HEK293 (cell line): ENCODE measurements around the gene KRT6A.

ENCODE experiments used
- CTCF ChIA-PET: fragments of 350-600 bp; formaldehyde crosslinking; extraction: SDS; loops from one replicate; lab custom pipeline; 2021; ENCODE audit warnings: antibody characterized with exemption; lab: Yijun Ruan, JAX
- POLR2A ChIA-PET: fragments of 300-600 bp; formaldehyde crosslinking; extraction: SDS; loops from one replicate; lab custom pipeline; 2020; ENCODE audit warnings: antibody characterized with exemption, inconsistent platforms; lab: Yijun Ruan, JAX
- H3K27ac ChIP-seq: fragments of 200-500 bp; sonication (Bioruptor generic); 2 replicates; pipeline ENCODE4 v1.5.1; 2014; ENCODE audit warnings: low read depth, low read length, control low read depth, inconsistent platforms; ENCODE audit errors: extremely low read depth
- H3K36me3 ChIP-seq, 2 experiments: fragments of 200-500 bp in 1 of 2; sonication (Bioruptor generic) in 1 of 2; 1 replicate in 1 of 2; 2 replicates in 1 of 2; pipeline ENCODE4 v1.5.1; 2014 to 2017; ENCODE audit warnings: inconsistent platforms in 2 of 2, low read length in 2 of 2; ENCODE audit not compliant: control insufficient read depth in 2 of 2, insufficient read depth in 1 of 2
- H3K4me1 ChIP-seq: fragments of 200-500 bp; sonication (Bioruptor generic); 2 replicates; pipeline ENCODE4 v1.5.1; 2014; ENCODE audit warnings: mild to moderate bottlenecking, low read length, inconsistent platforms; ENCODE audit not compliant: control insufficient read depth, insufficient read depth
- H3K4me3 ChIP-seq: 2 replicates; pipeline ENCODE4 v1.5.1; 2011; ENCODE audit warnings: low read depth, mild to moderate bottlenecking, control low read depth, low read length, moderate library complexity
- H3K9me3 ChIP-seq: fragments of 200-500 bp; sonication (Bioruptor generic); 2 replicates; pipeline ENCODE4 v1.5.1; 2014; ENCODE audit warnings: low read depth, low read length, inconsistent platforms; ENCODE audit not compliant: control insufficient read depth, insufficient read depth
- GLI4 ChIP-seq: fragments of 450-650 bp; formaldehyde crosslinking; IDR thresholded peaks from 2 replicates; pipeline ENCODE4 v1.5.1; 2016; ENCODE audit warnings: missing biosample characterization, missing genetic modification characterization
- GLIS2 ChIP-seq: fragments of 450-650 bp; formaldehyde crosslinking; IDR thresholded peaks from 2 replicates; pipeline ENCODE4 v1.5.1; 2016; ENCODE audit warnings: missing biosample characterization, missing genetic modification characterization
- REPIN1 ChIP-seq: fragments of 450-650 bp; formaldehyde crosslinking; IDR thresholded peaks from 2 replicates; pipeline ENCODE4 v1.5.1; 2017; ENCODE audit warnings: missing biosample characterization, missing genetic modification characterization, low read depth
- SCRT2 ChIP-seq: fragments of 450-650 bp; formaldehyde crosslinking; IDR thresholded peaks from 2 replicates; pipeline ENCODE4 v1.5.1; 2016; ENCODE audit warnings: missing biosample characterization, missing genetic modification characterization
- YY1 ChIP-seq: fragments of 450-650 bp; formaldehyde crosslinking; IDR thresholded peaks from 2 replicates; pipeline ENCODE4 v1.5.1; 2018; ENCODE audit warnings: missing biosample characterization, missing genetic modification characterization
- ZBTB17 ChIP-seq: fragments of 450-650 bp; formaldehyde crosslinking; IDR thresholded peaks from 2 replicates; pipeline ENCODE4 v1.5.1; 2016; ENCODE audit warnings: missing biosample characterization, missing genetic modification characterization
- ZBTB8A ChIP-seq: fragments of 450-650 bp; formaldehyde crosslinking; IDR thresholded peaks from 2 replicates; pipeline ENCODE4 v1.5.1; 2016; ENCODE audit warnings: missing biosample characterization, missing genetic modification characterization
- ZNF114 ChIP-seq: fragments of 450-650 bp; formaldehyde crosslinking; IDR thresholded peaks from 2 replicates; pipeline ENCODE4 v1.5.0; 2017; ENCODE audit warnings: missing biosample characterization, missing genetic modification characterization
- ZNF23 ChIP-seq: fragments of 450-650 bp; formaldehyde crosslinking; IDR thresholded peaks from 2 replicates; pipeline ENCODE4 v1.5.1; 2016; ENCODE audit warnings: missing biosample characterization, missing genetic modification characterization, borderline replicate concordance
- ZNF311 ChIP-seq: fragments of 450-650 bp; formaldehyde crosslinking; IDR thresholded peaks from 2 replicates; pipeline ENCODE4 v1.5.1; 2017; ENCODE audit warnings: missing biosample characterization, missing genetic modification characterization, borderline replicate concordance
- ZNF521 ChIP-seq: fragments of 450-650 bp; formaldehyde crosslinking; IDR thresholded peaks from 2 replicates; pipeline ENCODE4 v1.5.1; 2017; ENCODE audit warnings: missing biosample characterization, mild to moderate bottlenecking, missing genetic modification characterization
- ZNF544 ChIP-seq: fragments of 450-650 bp; formaldehyde crosslinking; IDR thresholded peaks from 2 replicates; pipeline ENCODE4 v1.5.0; 2017; ENCODE audit warnings: missing biosample characterization, missing genetic modification characterization
- ZNF624 ChIP-seq: fragments of 450-650 bp; formaldehyde crosslinking; IDR thresholded peaks from 2 replicates; pipeline ENCODE4 v1.5.1; 2017; ENCODE audit warnings: missing biosample characterization, missing genetic modification characterization
- ZNF629 ChIP-seq: fragments of 450-650 bp; formaldehyde crosslinking; IDR thresholded peaks from 2 replicates; pipeline ENCODE4 v1.5.1; 2017; ENCODE audit warnings: missing biosample characterization, missing genetic modification characterization
- ZNF654 ChIP-seq: fragments of 450-650 bp; formaldehyde crosslinking; IDR thresholded peaks from 2 replicates; pipeline ENCODE4 v1.5.1; 2016; ENCODE audit warnings: low read depth, missing biosample characterization, missing genetic modification characterization
- ZNF660 ChIP-seq: fragments of 450-650 bp; IDR thresholded peaks from 2 replicates; pipeline ENCODE4 v1.5.1; 2018; ENCODE audit warnings: missing biosample characterization, mild to moderate bottlenecking, missing genetic modification characterization
- ZNF792 ChIP-seq: fragments of 450-650 bp; formaldehyde crosslinking; IDR thresholded peaks from 2 replicates; pipeline ENCODE4 v1.5.1; 2016; ENCODE audit warnings: missing biosample characterization, missing genetic modification characterization
- ZSCAN23 ChIP-seq: fragments of 450-650 bp; formaldehyde crosslinking; IDR thresholded peaks from 2 replicates; pipeline ENCODE4 v1.5.1; 2016; ENCODE audit warnings: missing biosample characterization, missing genetic modification characterization
- TF ChIP-seq, protein P1 (sequence below): fragments of 450-650 bp; formaldehyde crosslinking; IDR thresholded peaks from 2 replicates; pipeline ENCODE4 v1.5.1; 2016; ENCODE audit warnings: missing biosample characterization, missing genetic modification characterization
- TF ChIP-seq, protein P2 (sequence below): fragments of 450-650 bp; formaldehyde crosslinking; optimal IDR thresholded peaks from 2 replicates; pipeline ENCODE3; 2016; ENCODE audit warnings: missing biosample characterization, mild to moderate bottlenecking, missing genetic modification characterization

KRT6A gene

DNA sequence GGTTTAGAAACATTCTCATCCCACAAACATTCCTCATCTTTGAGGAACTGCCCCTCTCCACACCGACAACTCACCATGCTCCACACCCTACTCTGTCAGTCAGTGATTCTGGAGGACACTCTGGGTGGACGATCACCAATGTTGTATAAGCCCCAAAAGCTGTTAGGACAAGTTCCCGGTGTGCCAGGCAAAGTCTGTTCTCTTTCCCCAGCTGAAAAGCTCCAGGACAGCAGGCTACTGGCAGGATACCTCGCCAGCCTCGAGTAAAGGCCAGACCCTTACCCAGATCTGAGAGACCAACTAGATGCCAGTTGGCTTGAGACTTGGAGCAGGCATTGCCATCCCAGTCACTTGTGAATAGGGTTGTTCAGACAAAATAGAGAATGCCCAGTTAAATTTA lies 15.2 kb upstream of the KRT6A start (continued):
- TF ChIP-seq, protein P1, sequence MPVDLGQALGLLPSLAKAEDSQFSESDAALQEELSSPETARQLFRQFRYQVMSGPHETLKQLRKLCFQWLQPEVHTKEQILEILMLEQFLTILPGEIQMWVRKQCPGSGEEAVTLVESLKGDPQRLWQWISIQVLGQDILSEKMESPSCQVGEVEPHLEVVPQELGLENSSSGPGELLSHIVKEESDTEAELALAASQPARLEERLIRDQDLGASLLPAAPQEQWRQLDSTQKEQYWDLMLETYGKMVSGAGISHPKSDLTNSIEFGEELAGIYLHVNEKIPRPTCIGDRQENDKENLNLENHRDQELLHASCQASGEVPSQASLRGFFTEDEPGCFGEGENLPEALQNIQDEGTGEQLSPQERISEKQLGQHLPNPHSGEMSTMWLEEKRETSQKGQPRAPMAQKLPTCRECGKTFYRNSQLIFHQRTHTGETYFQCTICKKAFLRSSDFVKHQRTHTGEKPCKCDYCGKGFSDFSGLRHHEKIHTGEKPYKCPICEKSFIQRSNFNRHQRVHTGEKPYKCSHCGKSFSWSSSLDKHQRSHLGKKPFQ = no peak
- TF ChIP-seq SCRT2 (no peak), ZNF311 (tag by site-specific recombination) (no peak), ZNF629 (tag by site-specific recombination) (no peak)

GRCh38 chr12:52506858-52507715 lies 14.0 kb upstream of the KRT6A start:
- POLR2A ChIA-PET = no interaction called here
- H3K9me3 ChIP-seq = peaks cover 2% of the 10 kb centered on the region; the same call in 1 of the 2 replicates
- H3K36me3 ChIP-seq = no peaks in the 10 kb centered on the region
- H3K4me1 ChIP-seq = no peaks in the 10 kb centered on the region
- no peak overlapping the region for H3K4me3 ChIP-seq
- CTCF ChIA-PET = interaction anchor here (0.6 to 1.9 kb wide), 25 partner anchors 9 to 511 kb away, joined by 3 to 14 read pairs (median 4); partner anchors contain the start of gene KRT5
- H3K27ac ChIP-seq = no peak overlapping the region
- TF ChIP-seq GLI4 (tag by site-specific recombination) (no peak), ZNF660 (tag by site-specific recombination) (peak; percentile 83; the same call in 1 of the 2 replicates), ZBTB17 (tag by site-specific recombination) (no peak), ZSCAN23 (tag by site-specific recombination) (no peak), REPIN1 (tag by site-specific recombination) (no peak), ZNF521 (tag by site-specific recombination) (no peak), ZBTB8A (tag by site-specific recombination) (no peak), ZNF654 (tag by site-specific recombination) (peak; percentile 12; the same call in 1 of the 2 replicates), ZNF792 (no peak), ZNF544 (tag by site-specific recombination) (no peak), ZNF114 (no peak), GLIS2 (no peak), ZNF23 (tag by site-specific recombination) (no peak), ZNF624 (tag by site-specific recombination) (no peak)
- TF ChIP-seq, protein P2, sequence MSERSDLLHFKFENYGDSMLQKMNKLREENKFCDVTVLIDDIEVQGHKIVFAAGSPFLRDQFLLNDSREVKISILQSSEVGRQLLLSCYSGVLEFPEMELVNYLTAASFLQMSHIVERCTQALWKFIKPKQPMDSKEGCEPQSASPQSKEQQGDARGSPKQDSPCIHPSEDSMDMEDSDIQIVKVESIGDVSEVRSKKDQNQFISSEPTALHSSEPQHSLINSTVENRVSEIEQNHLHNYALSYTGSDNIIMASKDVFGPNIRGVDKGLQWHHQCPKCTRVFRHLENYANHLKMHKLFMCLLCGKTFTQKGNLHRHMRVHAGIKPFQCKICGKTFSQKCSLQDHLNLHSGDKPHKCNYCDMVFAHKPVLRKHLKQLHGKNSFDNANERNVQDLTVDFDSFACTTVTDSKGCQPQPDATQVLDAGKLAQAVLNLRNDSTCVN (tag by site-specific recombination) = no peak

DNA sequence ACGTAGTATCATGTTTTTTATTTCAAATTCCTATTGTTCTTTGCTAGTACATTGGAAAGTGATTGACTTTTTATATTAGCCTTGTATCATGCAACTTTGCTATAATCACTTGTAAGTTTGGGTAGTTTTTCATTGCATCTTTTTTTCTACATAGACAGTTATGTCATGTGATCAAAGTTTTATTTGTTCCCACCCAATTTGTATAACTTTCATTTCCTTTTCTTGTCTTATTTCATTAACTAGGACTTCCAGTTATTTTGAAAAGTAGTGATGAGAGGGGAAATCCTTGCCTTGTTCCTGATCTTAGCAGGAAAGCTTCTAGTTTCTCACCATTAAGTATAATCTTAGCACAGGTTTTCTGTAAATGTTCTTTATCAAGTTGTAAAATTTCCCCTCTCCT lies 9.8 kb upstream of the KRT6A start:
- TF ChIP-seq YY1 (no peak), ZNF544 (tag by site-specific recombination) (no peak)
- TF ChIP-seq, all 188 proteins: peak for 0
- ChIA-PET POLR2A (no interaction called here), CTCF (interaction anchor here (0.5 kb wide), 1 partner anchor 363 kb away, joined by 4 read pairs; no protein-coding TSS in a partner anchor)
- Histone ChIP-seq H3K36me3 (no peaks in the 10 kb centered on the region), H3K9me3 (no peaks in the 10 kb centered on the region), H3K4me1 (no peaks in the 10 kb centered on the region; the same call in 1 of the 2 replicates), H3K27ac (no peak overlapping the region), H3K4me3 (no peak overlapping the region)
